Parathyroid adenoma (tissue), 2 donors: ENCODE results near the gene LSP1.

ENCODE experiments used
- H2AFZ ChIP-seq: fragments of 300-600 bp; sonication (generic); one replicate; pipeline ENCODE4 v1.7.0; 2017; ENCODE audit warnings: antibody characterized with exemption, mild to moderate bottlenecking
- H3K27ac ChIP-seq: fragments of 300-600 bp; sonication (generic); one replicate; pipeline ENCODE4 v1.7.0; 2017
- H3K27me3 ChIP-seq: fragments of 300-600 bp; sonication (generic); one replicate; pipeline ENCODE4 v1.7.0; 2017; ENCODE audit warnings: low read length; ENCODE audit not compliant: control insufficient read depth, insufficient read depth
- H3K36me3 ChIP-seq: fragments of 300-600 bp; sonication (generic); one replicate; pipeline ENCODE4 v1.7.0; 2017; ENCODE audit warnings: low read length; ENCODE audit not compliant: control insufficient read depth, insufficient read depth
- H3K4me1 ChIP-seq: fragments of 300-600 bp; sonication (generic); one replicate; pipeline ENCODE4 v1.7.0; 2017; ENCODE audit warnings: control low read depth
- H3K4me2 ChIP-seq: fragments of 300-600 bp; sonication (generic); one replicate; pipeline ENCODE4 v1.7.0; 2017; ENCODE audit warnings: low read length
- H3K4me3 ChIP-seq: fragments of 300-600 bp; sonication (generic); one replicate; pipeline ENCODE4 v1.7.0; 2017; ENCODE audit warnings: low read depth, low read length
- H3K79me2 ChIP-seq: fragments of 300-600 bp; sonication (generic); one replicate; pipeline ENCODE4 v1.7.0; 2017; ENCODE audit warnings: control low read depth
- H3K9ac ChIP-seq: fragments of 300-600 bp; sonication (generic); one replicate; pipeline ENCODE4 v1.7.0; 2017; ENCODE audit warnings: mild to moderate bottlenecking
- H3K9me3 ChIP-seq: fragments of 300-600 bp; sonication (generic); one replicate; pipeline ENCODE4 v1.7.0; 2017; ENCODE audit warnings: low read length; ENCODE audit not compliant: control insufficient read depth
- CTCF ChIP-seq: fragments of 300-600 bp; sonication (generic); IDR thresholded peaks from one replicate; pipeline ENCODE4 v1.7.0; 2017; ENCODE audit warnings: antibody characterized with exemption, mild to moderate bottlenecking
- donor health status: primary hyperparathyroidism.

The LSP1 gene

GRCh38 chr11:1925373-1926155, 72.7 kb downstream of the LSP1 start:
- Histone ChIP-seq H3K4me3 (no peak overlapping the region), H2AFZ (no peak overlapping the region), H3K9me3 (no peaks in the 10 kb centered on the region), H3K79me2 (no peaks in the 10 kb centered on the region), H3K4me1 (no peaks in the 10 kb centered on the region), H3K9ac (no peak overlapping the region), H3K27ac (no peak overlapping the region), H3K27me3 (no peaks in the 10 kb centered on the region), H3K4me2 (no peak overlapping the region), H3K36me3 (no peaks in the 10 kb centered on the region)
- no peak for TF ChIP-seq CTCF

- TF ChIP-seq CTCF: no peak
- H3K27ac ChIP-seq: no peak overlapping the region
These were observed 73.5 kb downstream of the LSP1 start for GRCh38 chr11:1926156-1927025.

GRCh38 chr11:1927026-1927847, 74.4 kb downstream of the LSP1 start:
- Histone ChIP-seq H3K36me3 (no peaks in the 10 kb centered on the region), H3K27me3 (no peaks in the 10 kb centered on the region), H3K79me2 (no peaks in the 10 kb centered on the region), H3K9me3 (no peaks in the 10 kb centered on the region), H2AFZ (no peak overlapping the region), H3K4me3 (no peak overlapping the region), H3K4me2 (no peak overlapping the region), H3K9ac (no peak overlapping the region), H3K4me1 (no peaks in the 10 kb centered on the region), H3K27ac (no peak overlapping the region)
- no peak for TF ChIP-seq CTCF

More at GRCh38 chr11:1926156-1927025, 73.5 kb downstream of the LSP1 start:
- no peak overlapping the region for H2AFZ ChIP-seq
- no peak overlapping the region for H3K4me2 ChIP-seq
- no peaks in the 10 kb centered on the region for H3K36me3 ChIP-seq
- no peaks in the 10 kb centered on the region for H3K27me3 ChIP-seq
- H3K4me3 ChIP-seq: no peak overlapping the region
- H3K9me3 ChIP-seq: no peaks in the 10 kb centered on the region
- no peaks in the 10 kb centered on the region for H3K79me2 ChIP-seq
- no peaks in the 10 kb centered on the region for H3K4me1 ChIP-seq
- no peak overlapping the region for H3K9ac ChIP-seq

GRCh38 chr11:1927848-1928469, 75.1 kb downstream of the LSP1 start:
- Histone ChIP-seq H3K27me3 (no peaks in the 10 kb centered on the region), H3K27ac (no peak overlapping the region), H3K4me3 (no peak overlapping the region), H3K9ac (no peak overlapping the region), H3K4me2 (no peak overlapping the region), H3K4me1 (no peaks in the 10 kb centered on the region), H3K36me3 (no peaks in the 10 kb centered on the region), H3K9me3 (no peaks in the 10 kb centered on the region), H2AFZ (no peak overlapping the region), H3K79me2 (no peaks in the 10 kb centered on the region)
- TF ChIP-seq CTCF: no peak
